ENCODE data around the gene YWHAG.
A peak's percentile ranks its signal among the peaks of the same experiment; 100 is the strongest.
"Not testable (repeated sequence)": the region's sequence is repeated elsewhere in the genome, so short reads cannot be mapped to it uniquely, and the experiment has no call there.

YWHAG gene

DNA sequence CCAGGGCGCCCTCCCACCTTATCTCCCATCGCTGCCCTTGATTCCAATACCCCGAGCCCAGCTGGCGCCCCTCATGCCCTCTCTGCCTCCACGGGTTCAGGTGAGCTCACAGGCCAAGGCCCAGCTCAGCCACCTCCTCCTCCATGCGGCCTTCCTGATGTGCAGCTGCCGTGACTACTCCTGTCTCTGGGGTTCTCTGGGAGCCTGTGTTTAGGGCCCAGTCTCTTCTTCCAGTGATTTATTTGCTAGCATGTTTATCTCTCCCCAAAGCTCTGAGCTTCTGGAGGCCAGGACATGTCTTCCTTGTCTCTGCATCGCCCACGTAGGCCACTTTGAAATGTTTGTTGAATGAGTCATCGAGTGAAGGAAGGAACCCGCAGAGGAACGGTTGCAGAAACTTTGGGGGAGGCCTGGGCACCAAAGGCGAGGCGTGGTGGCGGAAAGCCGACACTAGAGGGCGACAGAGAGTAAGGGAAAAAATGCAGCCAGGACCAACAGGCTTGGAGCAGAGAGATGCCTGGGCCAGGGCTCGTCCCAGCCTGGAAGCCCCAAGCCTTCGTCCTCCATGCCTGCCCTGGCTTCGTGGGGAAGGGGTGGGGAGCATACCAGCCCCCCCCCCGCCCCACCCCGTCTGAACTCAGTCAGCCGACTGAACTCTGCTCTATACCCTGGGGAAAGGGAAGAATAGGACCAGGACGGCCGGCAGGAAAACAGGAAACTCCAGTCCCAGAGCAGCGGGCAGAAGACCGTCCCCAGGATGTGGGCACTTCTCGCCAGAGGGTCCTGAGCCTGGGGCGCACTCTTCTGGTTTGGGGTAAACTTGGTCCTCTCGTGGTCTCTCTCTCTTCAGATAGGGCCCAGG is 67.2 kb downstream of the YWHAG start:
- Histone ChIP-seq H3K27me3 (ENCODE audit: control insufficient read depth in 2 of 2, insufficient read depth in 2 of 2, low read length in 2 of 2) (no peaks in the 10 kb centered on the region), H3K9ac (ENCODE audit: low read depth in 1 of 2, low read length in 2 of 2) (peak overlapping the region in 1 of 2 donors; percentile 55), H3K9me3 (ENCODE audit: control insufficient read depth in 2 of 2, low read length in 2 of 2) (no peaks in the 10 kb centered on the region), H3K36me3 (ENCODE audit: control insufficient read depth in 2 of 2, insufficient read depth in 2 of 2, low read length in 2 of 2) (no peaks in the 10 kb centered on the region), H3K27ac (ENCODE audit: low read depth in 2 of 2, low read length in 2 of 2) (peak overlapping the region; percentile 72 to 75), H3K4me3 (ENCODE audit: low read length in 2 of 2) (peak overlapping the region; percentile 34 to 48), H3K4me1 (ENCODE audit: control insufficient read depth in 2 of 2, insufficient read depth in 2 of 2, low read length in 2 of 2) (peaks cover 26 to 30% of the 10 kb centered on the region in 2 donors)

DNA sequence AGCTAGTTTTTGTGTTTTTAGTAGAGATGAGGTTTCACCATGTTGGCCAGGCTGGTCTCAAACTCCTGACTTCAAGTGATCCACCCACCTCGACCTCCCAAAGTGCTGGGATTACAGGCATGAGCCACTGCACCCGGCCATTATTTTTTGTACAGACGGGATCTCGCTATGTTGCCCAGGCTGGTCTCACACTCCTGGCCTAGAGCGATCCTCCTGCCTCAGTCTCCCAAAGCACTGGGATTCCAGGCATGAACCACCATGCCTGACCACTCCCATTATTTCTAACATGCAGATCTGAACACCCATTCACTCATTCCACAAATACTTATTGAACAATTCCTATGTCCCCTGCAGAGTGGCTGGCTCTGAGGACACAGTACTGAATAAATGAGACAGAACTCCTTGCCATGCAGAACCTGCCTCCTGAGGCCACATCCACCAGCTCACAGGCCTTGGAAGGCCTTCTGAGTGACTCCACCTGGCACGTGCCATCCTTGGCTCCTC is 67.9 kb downstream of the YWHAG start:
- H3K4me3 ChIP-seq (ENCODE audit: low read length in 2 of 2); H3K27me3 ChIP-seq (ENCODE audit: control insufficient read depth in 2 of 2, insufficient read depth in 2 of 2, low read length in 2 of 2); H3K9ac ChIP-seq (ENCODE audit: low read depth in 1 of 2, low read length in 2 of 2); H3K9me3 ChIP-seq (ENCODE audit: control insufficient read depth in 2 of 2, low read length in 2 of 2); H3K36me3 ChIP-seq (ENCODE audit: control insufficient read depth in 2 of 2, insufficient read depth in 2 of 2, low read length in 2 of 2): not testable (repeated sequence)
- Histone ChIP-seq H3K27ac (ENCODE audit: low read depth in 2 of 2, low read length in 2 of 2) (peak overlapping the region; percentile 43 to 68), H3K4me1 (ENCODE audit: control insufficient read depth in 2 of 2, insufficient read depth in 2 of 2, low read length in 2 of 2) (peaks cover 26 to 30% of the 10 kb centered on the region in 2 donors)

DNA sequence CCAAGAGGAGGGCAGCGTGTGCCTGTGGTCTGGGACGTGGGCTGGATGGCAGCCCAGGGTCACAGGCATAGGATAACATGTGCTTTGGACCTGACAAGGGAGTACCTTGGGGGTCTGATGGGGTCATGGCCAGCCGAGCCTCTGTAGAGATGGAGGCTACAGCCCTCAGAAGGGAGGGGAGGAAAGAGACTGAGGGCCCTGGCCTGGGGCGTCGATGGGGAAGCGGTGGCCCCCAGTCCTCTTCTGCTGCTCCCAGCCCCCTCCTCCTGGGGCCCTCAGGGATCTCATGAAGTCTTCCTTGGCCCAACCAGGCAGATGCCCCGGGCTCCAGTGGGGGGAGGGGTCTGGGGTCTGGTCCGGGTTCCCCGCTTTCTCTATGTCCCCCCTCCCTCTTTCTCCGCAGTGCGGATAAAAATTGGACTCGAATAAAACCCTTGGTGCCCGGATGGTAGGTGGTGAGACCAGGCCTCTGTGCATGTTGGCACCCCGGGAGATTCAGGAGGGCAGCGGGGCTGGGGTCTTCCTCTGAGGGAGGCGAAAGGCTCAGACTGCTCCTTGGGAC is 71.9 kb downstream of the YWHAG start:
- peaks cover 6 to 8% of the 10 kb centered on the region in 2 donors for H3K27me3 ChIP-seq (ENCODE audit: control insufficient read depth in 2 of 2, insufficient read depth in 2 of 2, low read length in 2 of 2)
- peaks cover 6 to 11% of the 10 kb centered on the region in 2 donors for H3K4me1 ChIP-seq (ENCODE audit: control insufficient read depth in 2 of 2, insufficient read depth in 2 of 2, low read length in 2 of 2)
- no peaks in the 10 kb centered on the region for H3K36me3 ChIP-seq (ENCODE audit: control insufficient read depth in 2 of 2, insufficient read depth in 2 of 2, low read length in 2 of 2)
- no peak overlapping the region for H3K27ac ChIP-seq (ENCODE audit: low read depth in 2 of 2, low read length in 2 of 2)
- H3K9ac ChIP-seq (ENCODE audit: low read depth in 1 of 2, low read length in 2 of 2): no peak overlapping the region
- H3K4me3 ChIP-seq (ENCODE audit: low read length in 2 of 2): no peak overlapping the region
- H3K9me3 ChIP-seq (ENCODE audit: control insufficient read depth in 2 of 2, low read length in 2 of 2): no peaks in the 10 kb centered on the region

DNA sequence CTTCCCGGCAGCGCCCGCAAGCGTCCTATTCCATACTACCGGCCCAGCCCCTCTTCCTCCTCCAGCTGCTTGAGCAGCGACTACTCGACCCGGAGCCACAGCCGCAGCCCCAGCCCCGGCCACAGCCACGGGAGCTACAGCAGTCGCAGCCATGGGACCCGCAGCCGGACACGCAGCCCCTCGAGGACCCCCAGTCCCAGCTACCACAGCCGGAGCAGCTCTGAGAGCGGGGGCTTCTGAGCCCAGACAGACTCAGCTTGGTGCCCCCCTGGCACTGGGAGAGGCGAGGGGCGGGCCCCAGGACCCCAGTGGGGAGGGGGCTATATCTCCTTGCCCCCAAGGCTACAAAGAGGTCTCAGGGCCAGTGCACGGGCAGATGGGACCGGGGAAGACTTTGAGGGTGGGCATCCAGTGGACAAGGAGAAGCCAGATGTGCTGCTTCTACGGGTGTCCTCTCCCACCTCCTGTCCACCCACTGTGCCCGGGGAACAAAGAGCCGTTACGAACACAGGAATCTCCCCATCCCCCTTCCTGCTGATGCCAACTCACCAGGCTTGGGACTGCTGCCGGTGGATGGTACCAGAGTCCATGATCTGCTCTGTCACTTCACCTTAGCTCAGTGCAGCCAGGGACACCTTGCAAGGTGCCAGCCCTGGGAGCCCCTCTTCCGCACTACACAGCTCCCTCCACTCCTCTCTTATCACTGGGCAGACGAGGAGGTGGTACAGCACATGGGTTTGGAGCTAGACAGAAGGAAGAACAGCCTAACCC is 73.0 kb downstream of the YWHAG start:
- Histone ChIP-seq H3K36me3 (ENCODE audit: control insufficient read depth in 2 of 2, insufficient read depth in 2 of 2, low read length in 2 of 2) (no peaks in the 10 kb centered on the region), H3K4me3 (ENCODE audit: low read length in 2 of 2) (no peak overlapping the region), H3K9ac (ENCODE audit: low read depth in 1 of 2, low read length in 2 of 2) (no peak overlapping the region)

DNA sequence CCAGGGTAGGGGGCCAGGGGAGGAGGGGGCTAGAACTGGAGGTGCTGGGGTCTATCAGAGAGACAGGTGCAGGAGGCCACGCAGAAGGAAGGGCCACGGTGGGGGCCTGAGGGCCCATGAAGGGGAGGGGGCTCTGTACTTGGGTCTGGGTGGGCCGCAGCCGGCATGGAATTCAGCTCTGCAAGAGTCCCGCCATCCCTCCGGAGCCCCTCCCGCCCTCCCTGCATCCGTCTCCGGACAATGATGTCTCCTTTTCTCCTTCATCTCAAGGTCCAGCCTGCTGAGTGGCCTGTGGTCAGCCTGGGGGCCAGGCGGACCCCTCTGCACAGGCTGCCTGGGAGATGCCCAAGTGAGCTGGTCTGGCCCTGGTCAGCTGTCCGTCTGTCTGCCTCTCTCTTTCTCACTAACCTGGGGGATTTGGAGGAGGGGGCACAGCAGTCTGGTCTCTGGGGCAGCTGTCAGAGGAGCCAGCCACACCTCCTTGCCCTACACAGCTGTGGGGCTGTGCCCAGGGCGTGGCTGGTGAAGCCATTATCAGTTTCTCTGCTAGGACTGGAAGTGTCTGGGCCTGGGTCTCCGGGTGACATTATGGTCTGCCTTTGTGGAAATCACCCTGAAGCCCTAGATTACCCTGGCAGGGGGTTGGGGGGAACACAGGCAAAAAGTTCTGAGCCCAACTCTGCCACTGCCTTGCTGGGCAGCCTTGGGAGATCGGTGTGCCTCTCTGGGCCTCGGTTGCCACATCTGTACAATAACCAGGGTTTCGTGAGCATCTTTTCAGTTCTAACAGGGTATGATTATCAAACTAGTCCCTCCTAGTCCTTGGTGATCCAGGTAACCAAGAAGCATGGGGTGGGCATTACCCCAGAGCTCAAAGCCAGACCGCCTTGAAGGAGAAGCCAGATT is 75.3 kb downstream of the YWHAG start:
- Histone ChIP-seq H3K27me3 (ENCODE audit: control insufficient read depth in 2 of 2, insufficient read depth in 2 of 2, low read length in 2 of 2) (peaks cover 14 to 15% of the 10 kb centered on the region in 2 donors), H3K36me3 (ENCODE audit: control insufficient read depth in 2 of 2, insufficient read depth in 2 of 2, low read length in 2 of 2) (no peaks in the 10 kb centered on the region), H3K9me3 (ENCODE audit: control insufficient read depth in 2 of 2, low read length in 2 of 2) (no peaks in the 10 kb centered on the region), H3K9ac (ENCODE audit: low read depth in 1 of 2, low read length in 2 of 2) (no peak overlapping the region), H3K4me1 (ENCODE audit: control insufficient read depth in 2 of 2, insufficient read depth in 2 of 2, low read length in 2 of 2) (no peaks in the 10 kb centered on the region), H3K27ac (ENCODE audit: low read depth in 2 of 2, low read length in 2 of 2) (no peak overlapping the region), H3K4me3 (ENCODE audit: low read length in 2 of 2) (no peak overlapping the region)

More for the DNA sequence above, 73.0 kb downstream of the YWHAG start:
- Histone ChIP-seq H3K4me1 (ENCODE audit: control insufficient read depth in 2 of 2, insufficient read depth in 2 of 2, low read length in 2 of 2) (no peaks in the 10 kb centered on the region), H3K27me3 (ENCODE audit: control insufficient read depth in 2 of 2, insufficient read depth in 2 of 2, low read length in 2 of 2) (peaks cover 11 to 12% of the 10 kb centered on the region in 2 donors), H3K27ac (ENCODE audit: low read depth in 2 of 2, low read length in 2 of 2) (no peak overlapping the region), H3K9me3 (ENCODE audit: control insufficient read depth in 2 of 2, low read length in 2 of 2) (no peaks in the 10 kb centered on the region)

DNA sequence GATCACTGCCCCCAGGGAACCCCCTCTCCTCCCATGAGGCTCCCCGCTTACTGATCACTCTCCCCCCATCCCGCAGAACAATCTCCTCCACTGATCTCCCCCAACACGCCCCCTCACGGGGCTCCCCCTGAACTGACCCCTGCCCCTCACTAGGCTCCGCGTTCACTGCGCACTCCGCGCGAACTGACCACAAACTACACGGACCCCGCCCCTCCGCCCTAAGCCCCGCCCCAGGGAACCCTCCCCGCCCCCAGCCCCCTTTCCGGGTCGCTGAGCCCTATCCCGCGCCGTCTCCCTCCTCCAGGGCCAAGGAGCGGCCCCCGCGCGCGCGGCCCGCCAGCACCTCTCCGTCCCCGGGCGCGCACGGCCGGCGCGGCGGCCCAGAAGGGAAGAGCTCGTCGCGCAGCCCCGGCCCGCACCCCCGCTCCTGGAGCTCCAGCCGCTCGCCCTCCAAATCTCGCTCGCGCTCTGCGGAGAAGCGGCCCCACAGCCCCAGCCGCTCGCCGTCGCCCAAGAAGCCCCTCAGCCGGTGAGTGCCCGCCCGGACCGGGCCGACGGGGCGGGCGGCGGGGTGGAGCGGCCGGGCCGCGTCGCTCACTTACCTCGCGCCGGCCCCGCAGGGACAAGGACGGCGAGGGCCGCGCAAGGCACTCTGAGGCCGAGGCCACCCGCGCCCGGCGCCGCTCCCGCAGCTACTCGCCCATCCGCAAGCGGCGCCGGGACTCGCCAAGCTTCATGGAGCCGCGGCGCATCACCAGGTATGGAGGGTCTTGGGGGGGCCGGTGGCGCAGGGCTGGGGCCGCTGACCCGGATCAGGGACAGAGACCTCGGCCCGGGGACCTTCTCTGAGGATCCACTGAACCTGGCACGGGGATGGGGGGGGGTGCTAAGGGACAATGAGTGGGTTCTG is 76.2 kb downstream of the YWHAG start:
- H3K27ac ChIP-seq (ENCODE audit: low read depth in 2 of 2, low read length in 2 of 2): no peak overlapping the region
- H3K4me1 ChIP-seq (ENCODE audit: control insufficient read depth in 2 of 2, insufficient read depth in 2 of 2, low read length in 2 of 2): no peaks in the 10 kb centered on the region
- peaks cover 14 to 17% of the 10 kb centered on the region in 2 donors for H3K27me3 ChIP-seq (ENCODE audit: control insufficient read depth in 2 of 2, insufficient read depth in 2 of 2, low read length in 2 of 2)
- H3K36me3 ChIP-seq (ENCODE audit: control insufficient read depth in 2 of 2, insufficient read depth in 2 of 2, low read length in 2 of 2): no peaks in the 10 kb centered on the region
- H3K4me3 ChIP-seq (ENCODE audit: low read length in 2 of 2): peak overlapping the region in 1 of 2 donors; percentile 26
- no peak overlapping the region for H3K9ac ChIP-seq (ENCODE audit: low read depth in 1 of 2, low read length in 2 of 2)
- no peaks in the 10 kb centered on the region for H3K9me3 ChIP-seq (ENCODE audit: control insufficient read depth in 2 of 2, low read length in 2 of 2)

DNA sequence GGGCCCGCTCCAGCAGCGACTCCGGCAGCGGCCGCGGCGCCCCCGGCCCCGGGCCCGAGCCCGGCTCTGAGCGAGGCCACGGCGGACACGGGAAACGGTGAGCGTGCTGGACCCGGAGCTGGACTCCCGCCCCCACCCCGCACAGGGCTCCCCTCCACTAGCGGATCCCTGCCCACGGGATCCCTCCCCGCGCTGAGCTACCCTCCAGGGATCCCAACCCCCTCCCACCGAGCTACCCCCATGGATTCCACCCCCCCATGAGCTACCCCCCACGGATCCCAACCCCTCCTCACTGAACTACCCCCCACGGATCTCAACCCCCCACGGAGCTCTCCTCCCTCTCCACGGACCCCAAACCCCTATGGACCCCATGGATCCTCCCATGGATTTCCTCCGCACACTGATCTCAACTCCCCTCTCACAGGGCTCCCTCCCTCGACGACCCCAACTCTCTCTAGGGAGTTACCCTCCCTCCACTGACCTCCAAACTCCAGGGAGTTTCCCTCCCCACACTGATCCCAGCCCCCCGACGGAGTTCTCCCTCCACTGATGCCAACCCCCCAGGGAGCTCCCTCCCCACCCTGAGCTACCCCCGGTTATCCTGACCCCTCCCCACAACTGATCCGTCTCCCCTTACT is 77.0 kb downstream of the YWHAG start:
- no peak overlapping the region for H3K4me3 ChIP-seq (ENCODE audit: low read length in 2 of 2)
- H3K9me3 ChIP-seq (ENCODE audit: control insufficient read depth in 2 of 2, low read length in 2 of 2): no peaks in the 10 kb centered on the region
- no peaks in the 10 kb centered on the region for H3K4me1 ChIP-seq (ENCODE audit: control insufficient read depth in 2 of 2, insufficient read depth in 2 of 2, low read length in 2 of 2)
- H3K9ac ChIP-seq (ENCODE audit: low read depth in 1 of 2, low read length in 2 of 2): no peak overlapping the region
- no peak overlapping the region for H3K27ac ChIP-seq (ENCODE audit: low read depth in 2 of 2, low read length in 2 of 2)
- no peaks in the 10 kb centered on the region for H3K36me3 ChIP-seq (ENCODE audit: control insufficient read depth in 2 of 2, insufficient read depth in 2 of 2, low read length in 2 of 2)
- peaks cover 17% of the 10 kb centered on the region in 2 donors for H3K27me3 ChIP-seq (ENCODE audit: control insufficient read depth in 2 of 2, insufficient read depth in 2 of 2, low read length in 2 of 2)

DNA sequence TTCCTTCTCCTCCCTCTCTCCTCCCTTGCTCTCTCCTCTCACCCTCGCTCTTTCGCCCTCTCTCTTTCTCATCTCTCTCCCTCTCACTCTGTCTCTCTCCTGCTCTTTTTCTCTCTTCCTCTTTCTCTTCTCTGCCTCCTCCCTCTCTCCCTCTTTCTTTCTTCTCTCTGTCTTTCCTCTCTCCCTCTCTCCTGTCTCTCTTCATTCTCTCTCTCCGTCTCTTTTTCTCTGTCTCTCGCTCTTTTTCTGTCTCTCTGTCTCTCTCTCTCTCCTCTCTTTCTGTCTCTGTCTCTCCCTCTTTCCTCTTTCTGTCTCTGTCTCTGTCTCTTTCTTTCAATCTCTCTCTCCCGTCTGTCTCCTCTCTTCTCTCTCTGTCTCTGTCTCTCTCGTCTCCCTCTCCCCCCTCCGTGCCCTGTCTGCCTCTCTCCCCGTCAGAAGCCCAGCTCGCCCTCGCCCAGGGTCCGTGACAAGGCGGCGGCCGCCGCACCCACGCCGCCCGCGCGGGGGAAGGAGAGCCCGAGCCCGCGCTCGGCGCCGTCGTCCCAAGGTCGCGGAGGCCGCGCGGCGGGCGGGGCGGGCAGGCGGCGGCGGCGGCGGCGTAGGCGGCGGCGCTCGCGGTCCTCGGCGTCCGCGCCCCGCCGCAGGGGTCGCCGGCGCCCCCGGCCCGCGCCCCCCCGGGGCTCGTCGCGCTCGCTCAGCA is 77.6 kb downstream of the YWHAG start:
- Histone ChIP-seq H3K4me1 (ENCODE audit: control insufficient read depth in 2 of 2, insufficient read depth in 2 of 2, low read length in 2 of 2) (no peaks in the 10 kb centered on the region), H3K27ac (ENCODE audit: low read depth in 2 of 2, low read length in 2 of 2) (no peak overlapping the region), H3K4me3 (ENCODE audit: low read length in 2 of 2) (peak overlapping the region; percentile 57 to 63), H3K36me3 (ENCODE audit: control insufficient read depth in 2 of 2, insufficient read depth in 2 of 2, low read length in 2 of 2) (no peaks in the 10 kb centered on the region), H3K27me3 (ENCODE audit: control insufficient read depth in 2 of 2, insufficient read depth in 2 of 2, low read length in 2 of 2) (peaks cover 17 to 22% of the 10 kb centered on the region in 2 donors), H3K9me3 (ENCODE audit: control insufficient read depth in 2 of 2, low read length in 2 of 2) (no peaks in the 10 kb centered on the region), H3K9ac (ENCODE audit: low read depth in 1 of 2, low read length in 2 of 2) (peak overlapping the region in 1 of 2 donors; percentile 38)
